Pulmonary artery endothelial cell (primary cell): ENCODE results near the gene CDRT15L2. TPM values are rescaled to one million over a fixed set of nuclear protein-coding genes. Genes with fewer than 3 reads are reported as not detected.
"Not testable (repeated sequence)": the region's sequence is repeated elsewhere in the genome, so short reads cannot be mapped to it uniquely, and the experiment has no call there.

Source experiments
- DNase-seq: peaks from one replicate; pipeline ENCODE4 v3.0.0-alpha.2; 2011; ENCODE audit warnings: low read depth, low spot score
- total RNA-seq: library from RNA; depleted of rRNA; stranded (reverse); fragments of >200 nt; gene quantifications from 2 replicates; pipeline ENCODE4 v1.2.3, GENCODE V29; 2014

Gene CDRT15L2
- not detected in 2 replicates for total RNA-seq

DNA sequence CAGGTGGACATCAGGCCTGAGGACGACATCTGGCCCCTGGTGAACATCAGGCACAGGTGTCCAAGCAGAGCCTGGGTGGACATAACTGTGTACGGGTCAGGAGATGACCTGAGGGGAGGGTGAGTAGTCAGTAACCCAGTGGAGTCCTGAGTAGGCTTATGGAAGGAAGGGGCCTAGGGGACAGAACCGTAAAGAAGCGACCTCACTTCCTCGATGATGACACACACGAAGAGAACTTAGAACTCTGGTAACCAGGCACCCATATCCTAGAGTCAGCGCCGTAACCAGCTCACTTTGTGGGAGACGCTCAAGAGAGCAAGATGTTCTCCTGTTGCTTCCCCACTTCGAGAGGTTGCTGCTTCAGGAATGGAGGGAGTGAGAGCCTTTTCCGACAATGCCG is at the start of gene CDRT15L2:
TSS of gene CDRT15L2 (plus strand) at position 301 of the 400 bp plus-strand sequence. CDS start at position 321, 20 bp downstream.
- not testable (repeated sequence) for DNase-seq

- not testable (repeated sequence) for DNase-seq
Measured at GRCh38 chr17:20530104-20530503, 49.4 kb upstream of the CDRT15L2 start.

DNA sequence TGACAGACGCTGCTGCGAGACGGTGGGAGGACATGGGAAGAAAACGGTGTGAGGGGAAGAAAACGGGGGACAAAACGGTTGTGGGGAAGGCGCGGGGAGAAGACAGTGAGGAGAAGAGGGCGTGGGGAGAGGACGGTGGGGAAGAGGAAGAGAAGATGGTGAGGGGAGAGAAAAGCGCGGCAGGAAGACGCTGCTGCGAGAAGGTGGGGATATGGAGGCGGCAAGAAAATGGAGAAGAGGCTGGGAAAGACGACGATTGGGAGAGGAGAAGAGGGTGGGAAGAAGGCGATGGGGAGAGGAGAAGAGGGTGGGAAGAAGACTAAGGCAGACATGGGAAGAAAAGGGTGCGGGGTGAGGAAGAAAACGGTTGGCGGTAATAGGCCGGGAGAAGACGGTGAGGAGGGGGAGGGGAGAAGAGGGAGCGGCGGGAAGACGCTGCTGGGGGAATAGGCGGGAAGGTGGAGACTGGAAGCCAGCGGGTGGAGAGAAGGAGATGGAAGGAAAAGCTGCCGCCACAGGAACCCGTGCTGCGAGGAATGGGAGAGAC is 46.9 kb upstream of the CDRT15L2 start:
- DNase-seq, result not testable (repeated sequence)

- not testable (repeated sequence) for DNase-seq
Measured at GRCh38 chr17:20533206-20533605, 46.3 kb upstream of the CDRT15L2 start.

- not testable (repeated sequence) for DNase-seq
Measured at GRCh38 chr17:20534711-20535550, 44.6 kb upstream of the CDRT15L2 start.

DNA sequence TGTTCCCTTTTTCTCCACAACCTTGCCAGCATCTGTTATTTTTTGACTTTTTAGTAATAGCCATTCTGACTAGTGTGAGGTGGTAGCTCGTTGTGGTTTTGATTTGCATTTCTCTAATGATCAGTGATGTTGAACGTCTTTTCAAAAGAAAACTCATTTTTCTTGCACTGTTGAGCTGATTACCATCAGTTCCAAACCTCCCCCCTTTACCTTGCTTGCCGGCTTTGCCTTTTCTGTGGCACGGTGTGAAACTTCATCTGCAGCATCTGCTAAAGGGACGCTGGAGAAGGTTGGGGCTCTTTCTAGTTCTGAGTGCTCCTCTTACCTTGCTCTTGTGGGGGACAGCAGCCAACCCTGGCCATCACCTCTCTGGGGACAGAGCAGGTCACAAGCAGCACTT is 39.1 kb upstream of the CDRT15L2 start:
- not testable (repeated sequence) for DNase-seq

DNA sequence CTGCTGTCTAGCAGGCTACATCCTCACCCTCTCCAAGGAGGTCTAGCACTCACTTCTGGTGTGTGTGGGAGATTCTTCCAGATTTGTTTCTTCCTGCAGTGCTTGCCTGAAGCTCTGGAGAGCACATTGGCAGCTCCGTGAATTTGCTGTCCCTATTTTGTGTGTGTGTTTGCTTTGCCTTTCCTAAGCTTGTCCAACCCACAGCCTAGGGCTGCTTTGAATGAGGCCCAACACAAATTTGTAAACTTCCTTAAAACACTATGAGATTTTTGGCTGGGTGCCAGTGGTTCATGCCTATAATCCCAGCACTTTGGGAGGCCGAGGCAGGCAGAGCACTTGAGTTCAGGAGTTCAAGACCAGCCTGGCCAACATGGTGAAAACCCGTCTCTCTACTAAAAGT is 38.7 kb upstream of the CDRT15L2 start:
- DNase-seq, result not testable (repeated sequence)

DNA sequence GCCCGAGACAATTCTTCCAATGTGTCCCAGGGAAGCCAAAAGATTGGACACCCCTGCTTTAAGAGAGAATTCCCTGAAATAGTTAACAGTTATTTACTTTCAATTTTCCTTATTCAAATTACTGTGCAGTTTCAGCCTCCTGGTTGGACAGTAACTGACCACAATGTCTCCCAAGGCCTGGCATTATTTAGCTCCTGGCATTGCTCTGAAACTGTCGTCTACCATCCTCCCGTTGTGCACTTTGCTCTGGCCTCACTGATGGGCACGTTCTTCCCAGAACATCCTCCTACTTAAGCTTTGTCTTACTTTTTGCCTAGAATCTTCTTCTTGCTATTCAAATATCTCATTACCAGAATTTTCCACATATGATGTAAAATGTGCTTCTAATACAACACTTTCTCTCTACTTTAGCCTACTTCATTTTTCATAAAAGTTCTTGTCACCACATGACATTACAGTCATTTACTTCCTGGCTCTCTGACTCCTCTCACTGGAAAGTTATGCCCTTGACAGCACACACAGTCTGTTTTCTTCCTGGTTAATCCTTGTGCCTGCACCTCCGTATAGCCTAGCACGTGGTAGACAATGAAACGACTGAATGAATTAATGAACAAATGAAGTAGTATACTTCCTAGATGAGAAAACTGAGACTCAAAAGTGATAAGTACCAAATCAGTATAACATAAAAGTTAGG is 37.5 kb upstream of the CDRT15L2 start:
- not testable (repeated sequence) for DNase-seq

- DNase-seq, result not testable (repeated sequence)
Measured at GRCh38 chr17:20547923-20548322, 31.6 kb upstream of the CDRT15L2 start.

DNA sequence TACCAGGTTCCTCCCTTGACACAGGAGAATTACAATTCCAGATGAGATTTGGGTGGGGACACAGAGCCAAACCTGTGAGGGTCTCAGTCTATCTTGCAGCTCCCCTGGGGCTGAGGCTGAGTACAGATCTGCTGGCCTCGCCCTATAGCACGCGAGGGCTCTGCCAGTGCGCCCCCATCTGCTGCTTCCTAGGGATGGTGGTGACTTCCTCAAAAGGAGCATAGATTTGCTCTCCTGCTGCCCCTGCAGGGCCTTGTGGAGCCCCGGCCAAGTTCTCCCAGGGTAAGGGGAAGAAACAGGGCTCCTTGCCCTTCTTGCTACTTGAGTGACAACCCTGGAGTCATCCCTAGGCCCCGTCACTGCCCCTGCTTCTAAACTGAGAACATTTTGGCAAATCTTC is 26.6 kb upstream of the CDRT15L2 start:
- DNase-seq, result not testable (repeated sequence)

DNA sequence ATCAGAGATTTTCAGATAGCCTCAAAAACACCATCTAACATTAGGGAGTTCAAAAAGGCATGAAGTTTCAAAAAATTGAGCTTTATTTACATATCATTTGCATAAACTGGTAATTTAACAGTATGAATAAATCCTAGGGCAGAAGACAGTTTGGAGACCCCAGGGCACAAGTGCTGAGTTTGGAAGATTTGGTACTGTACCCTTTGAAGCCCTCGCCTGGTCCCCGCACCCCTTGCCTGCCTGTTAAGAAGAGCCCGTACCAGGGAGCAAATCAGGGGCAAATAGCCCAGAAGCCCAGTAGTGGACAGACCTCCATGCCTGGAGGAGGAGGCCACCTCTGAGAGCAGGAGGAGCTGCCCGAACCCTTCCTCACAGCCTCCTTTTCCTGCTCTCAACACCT is 24.8 kb upstream of the CDRT15L2 start:
- DNase-seq, result not testable (repeated sequence)

DNA sequence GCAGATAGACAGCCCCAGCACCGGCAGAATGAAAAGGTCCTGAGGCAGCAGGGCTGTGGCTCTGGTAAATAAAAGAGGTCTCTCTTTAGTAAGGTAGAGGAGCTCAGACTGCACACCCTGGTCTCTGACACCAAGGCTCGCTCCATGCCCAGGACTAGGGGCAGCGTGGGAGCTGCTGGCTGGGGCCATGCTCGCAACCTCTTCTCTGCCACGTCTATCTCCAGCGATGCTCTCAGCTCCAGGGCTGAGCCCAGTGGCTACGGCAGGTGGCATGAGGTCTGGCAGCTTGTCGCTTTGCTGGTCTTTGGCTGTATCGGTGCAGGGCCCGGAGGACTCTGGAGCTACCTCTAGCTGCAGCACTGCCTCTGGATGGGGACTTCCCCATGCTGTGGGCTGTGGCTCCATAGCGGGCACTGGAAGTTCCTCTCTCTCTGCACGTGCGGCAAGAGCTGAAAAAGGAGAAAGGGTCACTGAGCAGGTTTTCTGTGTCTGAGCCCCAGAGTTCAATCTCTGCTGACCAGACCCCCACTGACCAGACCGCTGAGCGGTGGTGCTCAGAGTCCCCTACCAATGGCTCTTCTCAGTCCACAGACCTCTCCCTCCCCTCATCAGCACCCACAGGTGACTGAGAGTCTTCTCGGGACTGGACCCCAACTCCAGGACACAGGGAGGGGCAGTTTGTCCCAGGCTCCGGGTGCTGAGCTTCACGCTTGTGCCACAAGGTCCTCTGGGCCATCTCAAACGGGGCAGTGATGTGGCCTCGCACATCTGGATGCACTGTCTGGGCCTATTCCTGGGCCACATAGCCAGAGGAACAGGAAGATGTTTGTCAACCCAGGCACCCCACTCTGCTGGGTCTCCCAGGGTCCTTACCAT is 24.2 kb upstream of the CDRT15L2 start:
- DNase-seq, result not testable (repeated sequence)

- DNase-seq, result not testable (repeated sequence)
Measured at GRCh38 chr17:20558096-20558495, 21.4 kb upstream of the CDRT15L2 start.

DNA sequence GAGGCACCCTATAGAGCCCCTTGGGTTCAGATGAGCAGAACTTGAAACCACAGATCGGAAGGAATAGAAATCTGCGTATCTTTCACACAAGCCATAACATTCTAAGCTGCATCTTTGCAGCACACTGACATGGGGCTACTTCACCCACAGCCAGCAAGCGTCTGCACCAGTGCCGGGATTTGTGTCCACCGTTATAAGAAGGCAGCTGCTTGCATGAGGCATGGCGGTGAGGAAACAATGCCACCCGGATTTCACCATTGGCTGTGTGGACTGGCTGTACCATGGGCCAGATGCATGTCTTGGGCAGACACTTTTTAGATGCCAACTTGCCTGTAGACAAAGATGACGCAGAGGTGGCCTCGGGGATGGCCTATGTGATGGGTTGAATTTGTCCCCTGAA is 20.5 kb upstream of the CDRT15L2 start:
- DNase-seq, result not testable (repeated sequence)

DNA sequence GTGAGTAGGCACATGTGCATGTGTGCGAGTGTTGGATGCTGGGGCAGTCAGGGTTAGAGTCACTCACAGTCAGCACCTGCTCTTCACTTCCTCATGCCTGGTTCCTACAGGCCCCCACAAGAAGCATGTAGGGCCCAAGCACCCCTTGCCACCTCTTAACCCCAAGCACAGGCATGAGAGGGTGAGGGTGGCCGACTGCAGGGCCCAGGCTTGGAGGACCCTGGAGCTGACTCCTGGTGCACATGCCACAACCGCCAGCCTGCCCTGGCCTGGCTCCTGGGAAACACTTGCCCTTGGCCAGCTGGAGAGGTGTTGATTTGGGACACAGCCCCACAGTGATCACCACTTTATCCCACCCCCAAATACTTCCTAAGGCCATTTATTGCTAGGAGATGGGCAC is 16.9 kb upstream of the CDRT15L2 start:
- DNase-seq, result no peak

DNA sequence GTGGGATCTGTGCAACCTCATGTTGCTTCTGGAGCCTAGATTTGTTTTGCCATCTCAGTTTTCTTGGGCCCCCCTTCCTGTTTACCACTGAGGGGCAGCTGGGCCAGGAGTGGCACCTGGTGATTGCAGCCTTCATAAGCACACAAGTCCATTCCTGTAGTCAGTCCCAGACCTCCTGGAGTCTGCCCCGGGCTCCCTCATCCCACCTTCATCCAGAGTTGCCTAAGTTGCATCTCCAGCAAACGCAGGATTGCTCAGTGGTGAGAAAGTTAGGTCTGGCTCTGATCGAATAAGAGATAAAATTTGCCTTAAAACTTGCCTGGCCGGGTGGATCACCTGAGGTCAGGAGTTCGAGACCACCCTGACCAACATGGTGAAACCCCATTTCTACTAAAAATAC is 14.3 kb upstream of the CDRT15L2 start:
- DNase-seq, result not testable (repeated sequence)

- no peak for DNase-seq
Measured at GRCh38 chr17:20565711-20566110, 13.8 kb upstream of the CDRT15L2 start.

DNA sequence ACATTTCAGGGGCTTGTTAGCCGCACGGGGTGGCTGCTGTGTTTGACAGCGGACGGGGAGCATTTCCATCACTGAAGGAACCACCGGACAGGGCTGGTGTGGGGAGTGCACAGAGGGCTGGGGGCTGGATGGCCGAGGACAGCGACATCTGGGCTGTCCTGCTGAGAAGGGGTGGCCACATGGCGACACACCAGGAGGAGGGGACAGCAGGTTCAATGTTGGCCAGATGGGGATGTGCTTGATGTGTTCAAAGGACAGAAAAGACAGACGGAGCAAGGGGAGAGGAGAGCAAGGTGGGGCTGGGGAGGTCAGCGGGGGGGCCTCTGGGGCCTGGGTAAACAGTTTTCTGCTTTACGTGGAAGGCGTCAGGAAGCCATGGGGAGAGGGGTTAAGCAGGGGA is 12.8 kb upstream of the CDRT15L2 start:
- DNase-seq, result not testable (repeated sequence)

- DNase-seq, result not testable (repeated sequence)
Measured at GRCh38 chr17:20567421-20567820, 12.1 kb upstream of the CDRT15L2 start.

DNA sequence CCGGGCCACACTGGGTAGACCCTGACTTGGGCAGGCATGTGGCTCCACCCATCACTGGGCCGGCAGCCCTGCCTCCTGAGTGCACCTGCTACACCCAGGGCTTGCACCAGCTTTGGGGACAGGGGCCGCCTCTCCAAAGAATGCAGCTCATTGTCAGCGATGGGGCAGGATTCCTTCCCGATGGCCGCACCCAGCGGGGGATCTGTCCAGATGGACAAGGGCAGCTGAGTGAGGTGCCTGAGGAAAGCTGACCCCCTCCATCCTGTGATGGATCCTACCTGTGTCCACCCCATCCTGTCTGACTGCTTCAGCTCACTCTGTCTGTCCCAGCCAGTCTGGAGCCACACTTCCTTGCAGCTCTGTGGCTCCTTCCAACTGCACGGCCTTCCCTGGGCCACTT is 10.9 kb upstream of the CDRT15L2 start:
- DNase-seq, result not testable (repeated sequence)

DNA sequence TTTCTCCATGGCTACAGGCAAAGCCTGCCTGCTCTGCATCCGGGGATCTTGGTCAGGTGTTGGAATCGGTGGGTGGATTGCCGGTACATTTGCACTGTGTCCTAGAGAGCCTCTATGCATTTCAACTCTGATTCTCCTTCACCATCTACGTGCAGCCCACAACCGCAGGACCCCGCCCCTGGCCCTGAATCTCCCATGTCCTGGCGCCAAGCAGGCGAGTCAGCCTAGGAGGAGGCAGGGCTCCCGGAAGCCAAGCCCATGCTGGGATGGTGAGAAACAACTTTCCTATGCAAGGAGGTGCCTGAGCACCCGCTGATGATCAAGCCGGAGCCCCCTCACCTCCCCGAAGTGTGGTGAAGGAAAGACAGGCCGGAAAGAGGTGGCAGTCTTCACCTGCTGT is 7.9 kb upstream of the CDRT15L2 start:
- DNase-seq, result not testable (repeated sequence)
